Pancreas (tissue), 10 donors: ENCODE data around the gene MYO9B. TPM values are rescaled to one million over a fixed set of nuclear protein-coding genes. Genes with fewer than 3 reads are reported as not detected.

Source experiments
- ATAC-seq, 4 donors: fragments of 200-7000 bp; cut with Tn5 transposase; one replicate each; pipeline versions ENCODE4 v1.8.0 to v1.9.1; 2020; ENCODE audit warnings: mild to moderate bottlenecking in 4 of 4, moderate library complexity in 4 of 4
- DNase-seq, 6 donors: peaks; one replicate each; pipeline ENCODE4 v3.0.0-alpha.2; 2020
- FAIRE-seq: peaks from 2 replicates; lab custom pipeline; 2012; peaks lifted over from hg19 to GRCh38; lab: Jason Lieb, UNC
- H3K27ac ChIP-seq, 4 donors: fragments of 200-600 bp; sonication (generic); 1 replicate in 3 of 4; 2 replicates in 1 of 4; pipeline versions ENCODE4 v1.5.0 to v1.8.0; 2020
- H3K27me3 ChIP-seq, 4 donors: fragments of 200-600 bp; one replicate each; pipeline ENCODE4 v1.8.0; 2021
- H3K36me3 ChIP-seq, 3 donors: fragments of 200-600 bp; sonication (generic) in 1 of 3; one replicate each; pipeline versions ENCODE4 v1.5.0 to v1.8.0; 2020 to 2021
- H3K4me1 ChIP-seq, 3 donors: fragments of 200-600 bp; one replicate each; pipeline ENCODE4 v1.8.0; 2021
- H3K4me3 ChIP-seq, 4 donors: fragments of 200-600 bp; sonication (generic) in 2 of 4; one replicate each; pipeline versions ENCODE4 v1.5.0 to v1.8.0; 2020 to 2021
- H3K9me3 ChIP-seq, 4 donors: fragments of 200-600 bp; one replicate each; pipeline ENCODE4 v1.8.0; 2021
- WGBS, 2 donors: extraction: QIAGEN DNeasy Blood & Tissue Kit; methylation state at CpG; one replicate each; pipeline ENCODE4 v1.1.7; 2013; 5-methylcytosine and 5-hydroxymethylcytosine counted together
- intact Hi-C, 3 donors: fragments of 100-400 bp; cut with DNase I; formaldehyde crosslinking; loops; one replicate each; pipeline versions ENCODE4 v1.11.1 to v1.14.2; 2022
- polyA plus RNA-seq, 2 donors: library from polyadenylated mRNA; stranded (reverse); fragments of 200-250 nt; gene quantifications; one replicate each; pipeline ENCODE4 v1.2.3, GENCODE V29; 2013
- total RNA-seq, 6 donors: library from RNA; stranded (reverse); fragmentation: NEBNext Ultra II Directional in 4 of 6; extraction: Animal tissue kit (Norgen Biotek cat#: 25700) in 4 of 6; gene quantifications; one replicate each; pipeline versions ENCODE4 v1.2.1 to v1.2.4, GENCODE V29; 2021 to 2023
- TF ChIP-seq, protein P1 (sequence below), 4 donors: fragments of 200-600 bp; sonication (generic) in 3 of 4; IDR thresholded peaks; one replicate each; pipeline versions ENCODE4 v1.5.0 to v1.8.0; 2021; ENCODE audit warnings: antibody characterized with exemption in 4 of 4
- donor health status: healthy with polysubstance abuse.
- donor health status: DM: no; HTN: no; CAD: no; lungs with moderate emphysema.
- donor health status: DM: no; HTN: no; CAD: no.
- donor health status: control.
- donor health status: control.
- donor health status: Bipolar disorder and iron deficiency.
- donor health status: DM: yes; HTN: yes; CAD: no.
- donor health status: DM: no; HTN: no; CAD: no.
- donor health status: DM: no; HTN: no; CAD: no.
- donor health status: DM: yes; HTN: yes; CAD: no.

MYO9B gene
- total and polyA plus RNA-seq, 8 donors = 16.6 to 53.4 (median 23.4) TPM

DNA sequence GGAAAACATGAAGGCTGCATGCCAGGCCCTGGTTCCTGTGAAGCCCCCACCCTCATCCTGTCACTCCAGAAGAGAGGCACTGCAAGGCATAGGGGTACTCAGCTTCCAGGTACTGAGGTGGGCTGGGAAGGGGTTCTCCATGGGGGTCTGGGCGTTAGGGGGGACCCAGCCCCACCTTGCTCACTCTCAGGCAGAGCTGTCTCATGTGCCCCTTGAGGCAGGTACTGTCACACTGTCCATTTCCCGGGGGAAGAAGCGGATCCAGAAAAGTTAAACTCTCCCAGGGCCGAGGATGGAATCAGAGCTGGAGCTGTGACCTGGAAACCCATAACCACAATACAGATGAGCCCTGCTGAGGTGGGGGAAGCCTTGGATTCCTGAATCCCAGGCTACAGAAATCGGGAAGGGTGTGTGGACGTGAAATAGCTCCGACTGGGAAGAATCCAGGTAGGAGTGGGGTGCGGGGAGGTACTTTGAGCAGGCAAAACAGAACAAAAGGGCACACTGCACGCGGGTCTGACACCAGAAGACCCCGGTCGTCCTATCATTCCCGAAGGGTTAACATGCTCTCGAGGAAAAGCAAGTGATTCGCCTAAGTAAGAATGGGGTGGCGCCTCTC, 139.0 kb downstream of the MYO9B start:
- H3K27me3 ChIP-seq = no peaks in the 10 kb centered on the region
- no peak for DNase-seq
- H3K4me1 ChIP-seq = peaks cover 0 to 5% (median 4%) of the 10 kb centered on the region in 3 donors
- intact Hi-C loops = no loop called here
- TF ChIP-seq, protein P1, sequence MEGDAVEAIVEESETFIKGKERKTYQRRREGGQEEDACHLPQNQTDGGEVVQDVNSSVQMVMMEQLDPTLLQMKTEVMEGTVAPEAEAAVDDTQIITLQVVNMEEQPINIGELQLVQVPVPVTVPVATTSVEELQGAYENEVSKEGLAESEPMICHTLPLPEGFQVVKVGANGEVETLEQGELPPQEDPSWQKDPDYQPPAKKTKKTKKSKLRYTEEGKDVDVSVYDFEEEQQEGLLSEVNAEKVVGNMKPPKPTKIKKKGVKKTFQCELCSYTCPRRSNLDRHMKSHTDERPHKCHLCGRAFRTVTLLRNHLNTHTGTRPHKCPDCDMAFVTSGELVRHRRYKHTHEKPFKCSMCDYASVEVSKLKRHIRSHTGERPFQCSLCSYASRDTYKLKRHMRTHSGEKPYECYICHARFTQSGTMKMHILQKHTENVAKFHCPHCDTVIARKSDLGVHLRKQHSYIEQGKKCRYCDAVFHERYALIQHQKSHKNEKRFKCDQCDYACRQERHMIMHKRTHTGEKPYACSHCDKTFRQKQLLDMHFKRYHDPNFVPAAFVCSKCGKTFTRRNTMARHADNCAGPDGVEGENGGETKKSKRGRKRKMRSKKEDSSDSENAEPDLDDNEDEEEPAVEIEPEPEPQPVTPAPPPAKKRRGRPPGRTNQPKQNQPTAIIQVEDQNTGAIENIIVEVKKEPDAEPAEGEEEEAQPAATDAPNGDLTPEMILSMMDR (IDR thresholded peaks at IDR 0.05) = no peak
- peak in 1 of 4 donors; percentile 1 for ATAC-seq
- H3K27ac ChIP-seq = peak overlapping the region; percentile 88 to 96 (median 88)
- H3K9me3 ChIP-seq = no peaks in the 10 kb centered on the region
- 25 to 27% methylated on average over 16 of the region's 16 CpGs for WGBS, 2 donors
- H3K4me3 ChIP-seq = peak overlapping the region; percentile 55 to 66 (median 60)
- H3K36me3 ChIP-seq = peaks cover 0 to 12% (median 0%) of the 10 kb centered on the region in 3 donors
- FAIRE-seq = no peak

DNA sequence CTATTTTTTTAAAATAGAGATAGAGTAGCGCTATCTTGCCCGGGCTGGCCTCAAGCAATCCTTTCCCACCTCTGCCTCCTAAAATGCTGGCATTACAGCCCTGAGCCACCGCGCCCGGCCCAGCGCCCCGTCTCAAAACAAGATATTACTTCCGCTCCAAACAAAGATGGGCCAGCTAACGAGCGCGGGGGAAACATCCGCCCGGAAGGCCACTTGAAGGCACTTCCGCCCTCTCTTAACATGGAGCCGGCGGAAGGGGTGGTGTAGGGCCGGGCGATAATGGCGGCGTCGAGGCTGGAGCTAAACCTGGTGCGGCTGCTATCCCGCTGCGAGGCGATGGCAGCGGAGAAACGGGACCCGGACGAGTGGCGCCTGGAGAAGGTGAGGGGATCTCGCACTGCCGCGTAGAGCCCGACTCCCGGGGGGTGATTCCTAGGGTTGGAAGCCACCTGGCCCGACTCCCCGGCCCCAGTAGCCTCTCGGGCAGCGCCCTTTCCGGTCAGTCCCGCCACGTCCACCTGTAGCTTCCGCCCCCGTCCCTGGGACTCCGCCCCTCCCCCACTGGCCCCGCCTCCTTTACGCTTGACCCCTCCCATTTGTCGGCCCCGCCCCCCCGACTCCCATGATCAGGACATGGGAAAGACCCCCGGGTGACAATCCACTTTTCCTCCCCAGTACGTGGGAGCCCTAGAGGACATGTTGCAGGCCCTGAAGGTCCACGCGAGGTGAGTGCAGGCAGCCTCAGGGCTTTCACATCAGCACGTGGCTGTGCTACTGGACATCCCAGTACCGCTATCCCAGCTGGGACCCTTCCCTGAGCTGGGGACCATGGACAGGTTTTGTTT, 139.8 kb downstream of the MYO9B start, which contains the start of gene USE1:
TSS of gene USE1 (plus strand) at position 231 of the 845 bp plus-strand sequence. CDS start at position 280, 49 bp downstream.
- peaks cover 0 to 12% (median 0%) of the 10 kb centered on the region in 3 donors for H3K36me3 ChIP-seq
- no peak for FAIRE-seq
- intact Hi-C loops = no loop called here

DNA sequence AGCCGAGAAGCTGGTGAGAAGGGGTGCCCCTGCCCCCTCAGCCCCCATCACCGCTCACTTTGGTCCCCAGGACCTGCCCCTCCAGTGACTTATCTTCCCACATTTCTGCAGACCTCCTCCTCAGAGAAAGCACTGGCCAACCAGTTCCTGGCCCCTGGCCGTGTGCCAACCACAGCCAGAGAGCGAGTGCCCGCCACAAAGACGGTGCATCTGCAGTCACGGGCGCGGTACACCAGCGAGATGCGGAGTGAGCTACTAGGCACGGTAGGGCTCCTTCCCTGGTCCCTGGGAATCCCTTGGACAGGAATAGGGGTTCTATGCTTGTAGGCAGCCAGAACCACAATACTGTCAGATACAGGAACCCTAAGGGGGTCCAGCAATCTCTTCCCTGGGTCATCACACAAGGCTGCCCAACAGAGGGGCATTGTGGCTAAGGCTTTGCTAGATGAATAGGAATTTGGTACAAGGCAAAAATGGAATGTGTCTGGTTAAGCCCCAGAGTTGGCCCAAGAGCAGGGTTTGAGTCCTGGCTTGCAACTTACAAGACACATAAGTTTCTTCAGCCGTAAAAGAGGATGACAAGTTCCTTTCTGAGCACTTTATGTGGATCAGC, 140.6 kb downstream of the MYO9B start:
- Histone ChIP-seq H3K27me3 (no peaks in the 10 kb centered on the region), H3K27ac (no peak overlapping the region), H3K4me3 (peak overlapping the region in 2 of 4 donors; percentile 55 to 64), H3K36me3 (peaks cover 0 to 12% (median 0%) of the 10 kb centered on the region in 3 donors), H3K9me3 (no peaks in the 10 kb centered on the region), H3K4me1 (peaks cover 0 to 5% (median 4%) of the 10 kb centered on the region in 3 donors)
- TF ChIP-seq, protein P1 (IDR thresholded peaks at IDR 0.05) = no peak
- 65 to 72% methylated on average over 13 of the region's 13 CpGs for WGBS, 2 donors
- FAIRE-seq (no peak), DNase-seq (peak in 3 of 6 donors; percentile 52 to 71 (median 70)), ATAC-seq (no peak)
- intact Hi-C loops = no loop called here

More for the DNA sequence above, 139.8 kb downstream of the MYO9B start, which contains the start of gene USE1:
- Histone ChIP-seq H3K4me1 (peaks cover 0 to 5% (median 4%) of the 10 kb centered on the region in 3 donors), H3K27ac (peak within 1 kb of the TSS; percentile 88 to 96 (median 88)), H3K27me3 (no peaks in the 10 kb centered on the region), H3K4me3 (peak within 1 kb of the TSS; percentile 55 to 66 (median 60)), H3K9me3 (no peaks in the 10 kb centered on the region)
- TF ChIP-seq, protein P1 (IDR thresholded peaks at IDR 0.05) = no peak
- ATAC-seq = peak; percentile 95 to 97 (median 96)
- DNase-seq = peak; percentile 89 to 96 (median 92)
- 3 to 4% methylated on average over 52 to 56 of the region's 56 CpGs for whole genome bisulfite sequencing, 2 donors

DNA sequence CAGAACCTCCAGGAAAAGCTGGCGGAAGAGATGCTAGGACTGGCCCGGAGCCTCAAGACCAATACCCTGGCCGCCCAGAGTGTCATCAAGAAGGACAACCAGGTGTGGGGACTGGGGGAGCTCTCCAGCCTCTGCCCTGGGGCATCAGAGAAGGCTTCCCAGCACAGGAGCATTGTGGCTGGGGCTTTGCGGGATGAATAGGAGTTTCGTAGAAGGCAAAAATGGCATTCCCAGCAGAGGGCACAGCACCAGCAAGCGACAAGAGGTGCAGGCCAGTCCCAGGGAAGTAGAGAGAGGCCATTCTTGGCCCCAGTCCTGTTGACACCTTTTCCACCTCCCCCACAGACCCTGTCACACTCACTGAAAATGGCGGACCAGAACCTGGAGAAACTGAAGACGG, 143.7 kb downstream of the MYO9B start:
- no peak for FAIRE-seq
- no peak for ATAC-seq
- Histone ChIP-seq H3K4me3 (no peak overlapping the region), H3K27ac (no peak overlapping the region), H3K27me3 (no peaks in the 10 kb centered on the region), H3K9me3 (no peaks in the 10 kb centered on the region), H3K36me3 (peaks cover 0 to 12% (median 0%) of the 10 kb centered on the region in 3 donors), H3K4me1 (peaks cover 0 to 5% (median 4%) of the 10 kb centered on the region in 3 donors)
- DNase-seq = no peak
- WGBS, 2 donors = 96 to 97% methylated on average over 8 of the region's 8 CpGs
- intact Hi-C loops = no loop called here
- TF ChIP-seq, protein P1 (IDR thresholded peaks at IDR 0.05) = no peak
